Kidney (tissue), 14 donors: Measurements from ENCODE around the gene MUC5AC. TPM values are rescaled to one million over a fixed set of nuclear protein-coding genes. Genes with fewer than 3 reads are reported as not detected.

Experiments
- DNase-seq, 5 donors: peaks; one replicate each; pipeline ENCODE4 v3.0.0-alpha.2; 2013 to 2020
- FAIRE-seq: peaks from 2 replicates; lab custom pipeline; 2012; peaks lifted over from hg19 to GRCh38; lab: Jason Lieb, UNC
- H3K27ac ChIP-seq, 2 donors: one replicate each; pipeline ENCODE4 v1.7.0; 2013; ENCODE audit warnings: low read depth in 2 of 2, low read length in 2 of 2, inconsistent platforms in 1 of 2
- H3K27me3 ChIP-seq: one replicate; pipeline ENCODE4 v1.7.1; 2013; ENCODE audit warnings: low read length, inconsistent platforms; ENCODE audit not compliant: control insufficient read depth, insufficient read depth
- H3K36me3 ChIP-seq, 3 donors: one replicate each; pipeline versions ENCODE4 v1.7.0 to v1.7.1; 2013; ENCODE audit warnings: low read length in 3 of 3, control low read depth in 1 of 3, inconsistent platforms in 1 of 3; ENCODE audit not compliant: insufficient read depth in 3 of 3, control insufficient read depth in 2 of 3
- H3K4me1 ChIP-seq, 3 donors: one replicate each; pipeline versions ENCODE4 v1.7.0 to v1.7.1; 2013; ENCODE audit warnings: low read length in 3 of 3, inconsistent platforms in 1 of 3, low read depth in 1 of 3; ENCODE audit not compliant: control insufficient read depth in 2 of 3, insufficient read depth in 2 of 3
- H3K4me3 ChIP-seq, 3 donors: one replicate each; pipeline versions ENCODE4 v1.7.0 to v1.8.1; 2013; ENCODE audit warnings: low read length in 3 of 3, control low read depth in 1 of 3, inconsistent platforms in 1 of 3
- H3K9ac ChIP-seq, 3 donors: one replicate each; pipeline versions ENCODE4 v1.7.0 to v1.7.1; 2013; ENCODE audit warnings: low read length in 3 of 3, control low read depth in 1 of 3, inconsistent platforms in 1 of 3
- H3K9me3 ChIP-seq, 3 donors: one replicate each; pipeline versions ENCODE4 v1.7.0 to v1.7.1; 2013; ENCODE audit warnings: low read length in 3 of 3, control low read depth in 1 of 3, inconsistent platforms in 1 of 3; ENCODE audit not compliant: control insufficient read depth in 2 of 3, insufficient read depth in 1 of 3
- intact Hi-C: fragments of 100-400 bp; cut with DNase I; formaldehyde crosslinking; loops from one replicate; pipeline ENCODE4 v1.11.1; 2022
- polyA plus RNA-seq: library from polyadenylated mRNA; stranded (reverse); fragments of 350-450 nt; fragmentation: Illumina TruSeq; extraction: RNeasy Lipid Tissue Mini Kit (QIAGEN cat#74804); gene quantifications from one replicate; pipeline ENCODE4 v1.2.3, GENCODE V29; 2014; ENCODE audit warnings: low read depth, low replicate concordance; ENCODE audit not compliant: insufficient read depth
- total RNA-seq: library from RNA; stranded (reverse); fragmentation: NEBNext Ultra II Directional; extraction: Animal tissue kit (Norgen Biotek cat#: 25700); gene quantifications from one replicate; pipeline ENCODE4 v1.2.1, GENCODE V29; 2021
- TF ChIP-seq, protein P1 (sequence below): IDR thresholded peaks from 3 replicates; pipeline ENCODE4 v1.5.1; 2012; ENCODE audit warnings: mild to moderate bottlenecking, moderate library complexity, borderline replicate concordance; ENCODE audit not compliant: insufficient read depth; ENCODE audit errors: extremely low read depth
- donor health status: control.
- donor health status: control.
- donor health status: control.
- donor health status: control.
- donor health status: control.
- donor health status: DM: yes; HTN: yes; CAD: no.
- donor health status: Normal renal cell carcinoma (clear cell type).

The MUC5AC gene
- total and polyA plus RNA-seq, 2 donors from 2014 or later = 0.03 TPM; not detected in 1

DNA sequence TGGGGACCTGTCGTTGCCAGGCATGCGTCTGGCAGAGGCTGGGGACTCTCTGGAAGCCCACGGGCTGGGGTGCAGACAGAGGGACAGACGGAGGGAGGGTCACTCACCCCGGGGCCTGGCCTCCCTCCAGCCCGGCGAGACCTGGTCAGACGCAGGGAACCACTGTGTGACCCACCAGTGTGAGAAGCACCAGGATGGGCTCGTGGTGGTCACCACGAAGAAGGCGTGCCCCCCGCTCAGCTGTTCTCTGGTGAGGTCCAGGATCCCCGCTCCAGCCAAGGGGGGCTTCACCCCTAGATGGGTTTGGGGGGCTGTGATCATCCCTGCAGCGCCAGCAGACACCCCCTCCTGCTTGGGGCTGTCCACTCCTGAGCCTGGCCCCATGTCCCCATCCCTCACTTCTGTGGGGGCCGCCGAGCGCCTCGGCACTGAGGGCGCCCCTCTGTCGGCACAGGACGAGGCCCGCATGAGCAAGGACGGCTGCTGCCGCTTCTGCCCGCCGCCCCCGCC is 41.5 kb downstream of the MUC5AC start:
- H3K36me3 ChIP-seq = no peaks in the 10 kb centered on the region
- intact Hi-C loops = no loop called here
- H3K27ac ChIP-seq = no peak overlapping the region
- H3K4me1 ChIP-seq = no peaks in the 10 kb centered on the region
- no peaks in the 10 kb centered on the region for H3K9me3 ChIP-seq
- H3K9ac ChIP-seq = no peak overlapping the region
- no peak overlapping the region for H3K4me3 ChIP-seq
- DNase-seq (peak in 2 of 5 donors; percentile 25 to 65), FAIRE-seq (no peak)
- TF ChIP-seq, protein P1, sequence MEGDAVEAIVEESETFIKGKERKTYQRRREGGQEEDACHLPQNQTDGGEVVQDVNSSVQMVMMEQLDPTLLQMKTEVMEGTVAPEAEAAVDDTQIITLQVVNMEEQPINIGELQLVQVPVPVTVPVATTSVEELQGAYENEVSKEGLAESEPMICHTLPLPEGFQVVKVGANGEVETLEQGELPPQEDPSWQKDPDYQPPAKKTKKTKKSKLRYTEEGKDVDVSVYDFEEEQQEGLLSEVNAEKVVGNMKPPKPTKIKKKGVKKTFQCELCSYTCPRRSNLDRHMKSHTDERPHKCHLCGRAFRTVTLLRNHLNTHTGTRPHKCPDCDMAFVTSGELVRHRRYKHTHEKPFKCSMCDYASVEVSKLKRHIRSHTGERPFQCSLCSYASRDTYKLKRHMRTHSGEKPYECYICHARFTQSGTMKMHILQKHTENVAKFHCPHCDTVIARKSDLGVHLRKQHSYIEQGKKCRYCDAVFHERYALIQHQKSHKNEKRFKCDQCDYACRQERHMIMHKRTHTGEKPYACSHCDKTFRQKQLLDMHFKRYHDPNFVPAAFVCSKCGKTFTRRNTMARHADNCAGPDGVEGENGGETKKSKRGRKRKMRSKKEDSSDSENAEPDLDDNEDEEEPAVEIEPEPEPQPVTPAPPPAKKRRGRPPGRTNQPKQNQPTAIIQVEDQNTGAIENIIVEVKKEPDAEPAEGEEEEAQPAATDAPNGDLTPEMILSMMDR = no peak
- H3K27me3 ChIP-seq = peaks cover 4% of the 10 kb centered on the region

DNA sequence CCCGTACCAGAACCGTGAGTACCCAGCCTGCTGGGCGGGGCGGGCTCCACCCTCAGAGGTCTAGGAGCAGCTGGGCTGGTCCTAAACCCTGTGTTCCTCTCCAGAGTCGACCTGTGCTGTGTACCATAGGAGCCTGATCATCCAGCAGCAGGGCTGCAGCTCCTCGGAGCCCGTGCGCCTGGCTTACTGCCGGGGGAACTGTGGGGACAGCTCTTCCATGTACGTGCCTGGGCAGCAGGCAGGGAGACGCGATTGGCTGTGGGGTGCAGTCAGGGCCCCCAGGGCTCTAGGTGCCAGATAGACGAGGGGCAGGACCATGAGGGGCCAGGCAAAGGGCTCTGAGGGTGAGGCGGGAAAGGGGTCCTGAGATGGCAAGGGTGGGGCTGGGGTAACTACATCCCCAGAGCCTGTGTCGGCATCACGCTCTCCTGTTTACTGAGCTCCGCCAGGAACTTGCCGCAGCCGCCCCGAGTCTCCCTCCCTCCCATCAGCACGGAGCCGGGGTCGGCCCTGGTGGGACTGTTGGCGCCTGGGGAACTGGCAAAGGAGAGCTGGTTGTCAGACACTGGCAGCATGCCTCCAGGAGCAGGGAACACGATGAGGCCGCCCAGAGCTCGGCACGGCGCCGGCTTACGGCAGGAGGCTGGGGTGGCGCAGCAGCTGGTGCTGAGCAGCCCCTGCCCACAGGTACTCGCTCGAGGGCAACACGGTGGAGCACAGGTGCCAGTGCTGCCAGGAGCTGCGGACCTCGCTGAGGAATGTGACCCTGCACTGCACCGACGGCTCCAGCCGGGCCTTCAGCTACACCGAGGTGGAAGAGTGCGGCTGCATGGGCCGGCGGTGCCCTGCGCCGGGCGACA is 42.2 kb downstream of the MUC5AC start:
- FAIRE-seq (no peak), DNase-seq (peak in 2 of 5 donors; percentile 29 to 68)
- no peak overlapping the region for H3K9ac ChIP-seq
- H3K27me3 ChIP-seq = peaks cover 4% of the 10 kb centered on the region
- no peak overlapping the region for H3K27ac ChIP-seq
- H3K4me1 ChIP-seq = no peaks in the 10 kb centered on the region
- no peak overlapping the region for H3K4me3 ChIP-seq
- TF ChIP-seq, protein P1 = no peak
- H3K36me3 ChIP-seq = no peaks in the 10 kb centered on the region
- H3K9me3 ChIP-seq = no peaks in the 10 kb centered on the region
- intact Hi-C loops = loop anchor here (5.0 kb wide), 1 partner anchor 317 kb away; no protein-coding TSS in a partner anchor

DNA sequence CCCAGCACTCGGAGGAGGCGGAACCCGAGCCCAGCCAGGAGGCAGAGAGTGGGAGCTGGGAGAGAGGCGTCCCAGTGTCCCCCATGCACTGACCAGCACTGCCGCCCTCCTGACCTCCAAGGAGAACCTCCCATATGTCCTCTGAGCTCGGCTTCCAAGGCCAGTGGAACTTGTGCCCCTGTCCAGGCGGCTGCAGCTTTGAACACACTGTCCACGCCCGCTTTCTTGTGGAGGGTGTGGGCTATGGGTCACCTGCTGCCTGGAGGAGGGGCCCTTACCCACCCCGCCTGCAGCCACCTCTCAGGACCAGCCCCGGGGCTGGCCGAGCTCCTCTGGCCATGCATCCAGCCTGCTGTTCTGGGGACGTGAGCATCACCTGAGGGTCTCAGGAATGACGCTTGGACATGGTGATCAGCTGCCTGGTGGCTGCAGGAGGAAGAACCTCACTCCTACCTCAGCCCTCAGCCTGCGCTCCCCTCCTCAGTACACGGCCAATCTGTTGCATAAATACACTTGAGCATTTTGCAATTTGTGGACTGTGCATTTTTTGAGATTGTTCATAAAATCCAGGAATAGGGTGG is 42.9 kb downstream of the MUC5AC start:
- H3K9me3 ChIP-seq = no peaks in the 10 kb centered on the region
- TF ChIP-seq, protein P1 = no peak
- peaks cover 4% of the 10 kb centered on the region for H3K27me3 ChIP-seq
- no peaks in the 10 kb centered on the region for H3K36me3 ChIP-seq
- FAIRE-seq (no peak), DNase-seq (peak in 1 of 5 donors; percentile 56)
- no peak overlapping the region for H3K9ac ChIP-seq
- intact Hi-C loops = loop anchor here (5.0 kb wide), 1 partner anchor 317 kb away; no protein-coding TSS in a partner anchor
- H3K4me3 ChIP-seq = no peak overlapping the region
- H3K27ac ChIP-seq = no peak overlapping the region
- no peaks in the 10 kb centered on the region for H3K4me1 ChIP-seq
